ENCODE results near the gene SDR42E1.

The SDR42E1 gene

GRCh38 chr16:82031116-82032084 lies 20.1 kb upstream of the SDR42E1 start:
- DNase-seq (ENCODE audit: low spot score): peak; percentile 46

GRCh38 chr16:82027629-82028064 lies 16.4 kb upstream of the SDR42E1 start:
- no peak for DNase-seq (ENCODE audit: low spot score)
- no peak for TF ChIP-seq CTCF (IDR thresholded peaks at IDR 0.05; ENCODE audit: extremely low read depth, missing control alignments)

More at GRCh38 chr16:82031116-82032084, 20.1 kb upstream of the SDR42E1 start:
- peak; percentile 28 for TF ChIP-seq CTCF (IDR thresholded peaks at IDR 0.05; ENCODE audit: extremely low read depth, missing control alignments)

GRCh38 chr16:82024883-82025282 lies 13.6 kb upstream of the SDR42E1 start:
- TF ChIP-seq CTCF (IDR thresholded peaks at IDR 0.05; ENCODE audit: extremely low read depth, missing control alignments): no peak

GRCh38 chr16:82024316-82024715 lies 13.0 kb upstream of the SDR42E1 start:
- no peak for TF ChIP-seq CTCF (IDR thresholded peaks at IDR 0.05; ENCODE audit: extremely low read depth, missing control alignments)
- no peak for DNase-seq (ENCODE audit: low spot score)

More at GRCh38 chr16:82024883-82025282, 13.6 kb upstream of the SDR42E1 start:
- no peak for DNase-seq (ENCODE audit: low spot score)

- no peak for DNase-seq (ENCODE audit: low spot score)
- no peak for TF ChIP-seq CTCF (IDR thresholded peaks at IDR 0.05; ENCODE audit: extremely low read depth, missing control alignments)
Observed at GRCh38 chr16:82023206-82023605, 11.9 kb upstream of the SDR42E1 start.

- TF ChIP-seq CTCF (IDR thresholded peaks at IDR 0.05; ENCODE audit: extremely low read depth, missing control alignments): no peak
- DNase-seq (ENCODE audit: low spot score): no peak
Observed at GRCh38 chr16:82020051-82020450, 8.8 kb upstream of the SDR42E1 start.

GRCh38 chr16:82019535-82019934 lies 8.3 kb upstream of the SDR42E1 start:
- DNase-seq (ENCODE audit: low spot score): no peak
- no peak for TF ChIP-seq CTCF (IDR thresholded peaks at IDR 0.05; ENCODE audit: extremely low read depth, missing control alignments)

Data from GM20000 (cell line).